DOHH2 (cell line): Measurements from ENCODE around the gene ELL2.

Experiments
- H3F3A ChIP-seq: fragments of 200-600 bp; sonication (generic), shearing (Covaris generic); 2 replicates; pipeline ENCODE4 v1.6.0; 2016; ENCODE audit warnings: antibody characterized with exemption, mild to moderate bottlenecking; ENCODE audit not compliant: control insufficient read depth, insufficient read depth
- H3K27ac ChIP-seq: fragments of 200-600 bp; sonication (generic); 2 replicates; pipeline ENCODE4 v1.5.1; 2014; ENCODE audit warnings: low read depth, mild to moderate bottlenecking, low read length, moderate library complexity
- H3K27me3 ChIP-seq: fragments of 200-600 bp; sonication (generic); 2 replicates; pipeline ENCODE4 v1.6.1; 2014; ENCODE audit warnings: mild to moderate bottlenecking, low read length, mixed read lengths; ENCODE audit not compliant: control insufficient read depth
- H3K36me3 ChIP-seq: fragments of 200-600 bp; sonication (generic); 2 replicates; pipeline ENCODE4 v1.6.1; 2014; ENCODE audit warnings: mild to moderate bottlenecking, low read length, moderate library complexity, mixed read lengths; ENCODE audit not compliant: control insufficient read depth
- H3K4me1 ChIP-seq: fragments of 200-600 bp; sonication (generic); 2 replicates; pipeline ENCODE4 v1.6.1; 2014; ENCODE audit warnings: mild to moderate bottlenecking, low read length, mixed read lengths; ENCODE audit not compliant: control insufficient read depth
- H3K4me2 ChIP-seq: fragments of 200-600 bp; sonication (generic); 2 replicates; pipeline ENCODE4 v1.6.0; 2014; ENCODE audit warnings: mild to moderate bottlenecking, low read length, moderate library complexity
- H3K4me3 ChIP-seq: fragments of 200-600 bp; sonication (generic); 2 replicates; pipeline ENCODE4 v1.5.1; 2014; ENCODE audit warnings: mild to moderate bottlenecking, low read length, mixed read lengths
- H3K79me2 ChIP-seq: fragments of 200-600 bp; sonication (generic); 2 replicates; pipeline ENCODE4 v1.6.1; 2014; ENCODE audit warnings: mild to moderate bottlenecking, low read length, mixed read lengths; ENCODE audit not compliant: control insufficient read depth
- H3K9me2 ChIP-seq: fragments of 200-600 bp; sonication (generic); replicated peaks from 2 replicates; pipeline ENCODE4 v1.6.1; 2014; ENCODE audit warnings: mild to moderate bottlenecking, low read length, mixed read lengths; ENCODE audit not compliant: control insufficient read depth
- H3K9me3 ChIP-seq: fragments of 200-600 bp; sonication (generic); 2 replicates; pipeline ENCODE4 v1.6.1; 2014; ENCODE audit warnings: antibody characterized with exemption, low read length, mixed read lengths; ENCODE audit not compliant: control insufficient read depth, insufficient read depth
- H4K20me1 ChIP-seq: fragments of 200-600 bp; sonication (generic); 2 replicates; pipeline ENCODE4 v1.6.0; 2014; ENCODE audit warnings: low read depth, mild to moderate bottlenecking, antibody characterized with exemption, low read length, moderate library complexity; ENCODE audit not compliant: control insufficient read depth, insufficient read depth
- EZH2phosphoT487 ChIP-seq: fragments of 200-600 bp; sonication (generic); IDR thresholded peaks from 2 replicates; pipeline ENCODE4 v1.6.1; 2017; ENCODE audit warnings: borderline replicate concordance, mild to moderate bottlenecking, antibody characterized with exemption, low read length, moderate library complexity, mixed read lengths
- TF ChIP-seq, protein P1 (sequence below): fragments of 200-600 bp; sonication (generic); IDR thresholded peaks from one replicate; pipeline ENCODE4 v1.5.1; 2014; ENCODE audit warnings: antibody characterized with exemption, mild to moderate bottlenecking, low read depth, low read length; ENCODE audit not compliant: poor library complexity, severe bottlenecking

Gene ELL2

DNA sequence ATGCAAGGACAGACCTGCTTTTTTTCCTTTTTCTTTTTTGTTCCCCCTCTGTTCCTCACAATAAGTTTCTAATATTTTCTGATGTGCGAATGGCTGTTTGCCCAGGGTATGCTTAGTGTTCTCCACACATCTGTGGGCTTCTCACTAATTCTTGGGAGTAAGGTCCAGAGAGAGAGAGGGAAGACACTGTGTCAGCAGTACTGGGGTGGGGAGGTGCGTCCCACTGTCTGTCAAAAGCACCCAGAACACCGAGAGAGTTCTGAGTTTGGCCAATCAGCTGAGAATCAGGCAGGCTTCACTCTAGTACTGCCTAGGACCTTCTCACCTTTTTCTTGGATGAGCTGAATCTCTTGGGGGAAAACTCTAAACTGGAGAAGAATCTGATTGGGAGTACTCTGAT is 61.8 kb downstream of the ELL2 start:
- no peak overlapping the region for H3K4me2 ChIP-seq
- no peaks in the 10 kb centered on the region for H3K79me2 ChIP-seq
- H3K4me3 ChIP-seq: no peak overlapping the region
- H3K9me2 ChIP-seq: no peaks in the 10 kb centered on the region
- H3K36me3 ChIP-seq: no peaks in the 10 kb centered on the region
- peaks cover 4% of the 10 kb centered on the region; the same call in 1 of the 2 replicates for H3K27me3 ChIP-seq
- no peak overlapping the region for H3K27ac ChIP-seq
- TF ChIP-seq, protein P1, sequence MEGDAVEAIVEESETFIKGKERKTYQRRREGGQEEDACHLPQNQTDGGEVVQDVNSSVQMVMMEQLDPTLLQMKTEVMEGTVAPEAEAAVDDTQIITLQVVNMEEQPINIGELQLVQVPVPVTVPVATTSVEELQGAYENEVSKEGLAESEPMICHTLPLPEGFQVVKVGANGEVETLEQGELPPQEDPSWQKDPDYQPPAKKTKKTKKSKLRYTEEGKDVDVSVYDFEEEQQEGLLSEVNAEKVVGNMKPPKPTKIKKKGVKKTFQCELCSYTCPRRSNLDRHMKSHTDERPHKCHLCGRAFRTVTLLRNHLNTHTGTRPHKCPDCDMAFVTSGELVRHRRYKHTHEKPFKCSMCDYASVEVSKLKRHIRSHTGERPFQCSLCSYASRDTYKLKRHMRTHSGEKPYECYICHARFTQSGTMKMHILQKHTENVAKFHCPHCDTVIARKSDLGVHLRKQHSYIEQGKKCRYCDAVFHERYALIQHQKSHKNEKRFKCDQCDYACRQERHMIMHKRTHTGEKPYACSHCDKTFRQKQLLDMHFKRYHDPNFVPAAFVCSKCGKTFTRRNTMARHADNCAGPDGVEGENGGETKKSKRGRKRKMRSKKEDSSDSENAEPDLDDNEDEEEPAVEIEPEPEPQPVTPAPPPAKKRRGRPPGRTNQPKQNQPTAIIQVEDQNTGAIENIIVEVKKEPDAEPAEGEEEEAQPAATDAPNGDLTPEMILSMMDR: no peak
- TF ChIP-seq EZH2phosphoT487: no peak
- no peaks in the 10 kb centered on the region for H3K4me1 ChIP-seq
- H3F3A ChIP-seq: no peaks in the 10 kb centered on the region
- no peaks in the 10 kb centered on the region for H4K20me1 ChIP-seq
- H3K9me3 ChIP-seq: no peaks in the 10 kb centered on the region

DNA sequence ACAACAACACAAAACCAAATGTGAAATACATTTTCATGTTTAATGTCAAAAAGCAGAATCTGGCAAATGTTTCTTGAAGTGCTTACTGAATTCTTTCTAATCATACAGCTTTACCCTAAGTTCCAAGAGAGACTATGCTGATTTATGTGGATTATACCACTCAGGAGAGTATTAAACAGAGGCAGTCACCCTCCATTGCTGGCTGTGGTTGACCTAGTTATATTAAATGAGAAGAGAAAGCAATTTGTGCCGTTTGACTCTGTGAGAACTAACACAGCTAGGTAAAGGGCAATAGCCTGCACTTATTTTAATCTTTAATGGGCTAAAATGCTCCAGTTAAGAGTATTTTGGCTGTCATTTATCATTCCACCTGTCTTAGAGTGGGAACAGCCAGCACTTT is 62.6 kb downstream of the ELL2 start:
- no peaks in the 10 kb centered on the region for H3K9me2 ChIP-seq
- no peaks in the 10 kb centered on the region for H4K20me1 ChIP-seq
- no peak overlapping the region for H3K27ac ChIP-seq
- H3K79me2 ChIP-seq: no peaks in the 10 kb centered on the region
- H3K4me1 ChIP-seq: no peaks in the 10 kb centered on the region
- no peaks in the 10 kb centered on the region for H3K36me3 ChIP-seq
- H3K4me3 ChIP-seq: no peak overlapping the region
- H3K27me3 ChIP-seq: peaks cover 4% of the 10 kb centered on the region; the same call in 1 of the 2 replicates
- TF ChIP-seq, protein P1: no peak
- TF ChIP-seq EZH2phosphoT487: no peak
- no peaks in the 10 kb centered on the region for H3K9me3 ChIP-seq
- no peaks in the 10 kb centered on the region for H3F3A ChIP-seq
- H3K4me2 ChIP-seq: no peak overlapping the region

DNA sequence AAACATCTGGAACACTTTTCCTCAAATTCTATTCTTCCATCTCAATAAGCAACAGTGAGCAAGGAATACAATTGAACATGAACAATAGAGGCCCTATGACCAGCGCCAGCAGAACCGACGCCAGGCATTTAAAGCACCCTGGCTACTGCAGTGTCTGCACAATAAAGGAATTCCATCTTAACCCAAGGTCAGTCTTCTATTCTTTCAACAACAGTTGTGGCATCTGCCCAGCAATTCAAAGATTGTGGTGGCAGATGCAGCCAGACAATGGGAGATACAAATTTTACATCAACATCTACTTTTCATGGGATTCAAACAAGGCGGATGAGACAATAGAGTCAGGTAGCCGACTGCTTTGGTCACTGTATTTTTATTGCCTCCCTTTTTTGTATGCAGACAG is 65.9 kb downstream of the ELL2 start:
- H4K20me1 ChIP-seq: no peaks in the 10 kb centered on the region
- H3K27me3 ChIP-seq: peaks cover 4% of the 10 kb centered on the region; the same call in 1 of the 2 replicates
- H3K27ac ChIP-seq: no peak overlapping the region
- no peaks in the 10 kb centered on the region for H3K79me2 ChIP-seq
- no peak overlapping the region for H3K4me3 ChIP-seq
- no peaks in the 10 kb centered on the region for H3K4me1 ChIP-seq
- no peaks in the 10 kb centered on the region for H3K9me3 ChIP-seq
- TF ChIP-seq, protein P1: no peak
- no peak for TF ChIP-seq EZH2phosphoT487
- no peaks in the 10 kb centered on the region for H3K9me2 ChIP-seq
- no peaks in the 10 kb centered on the region for H3F3A ChIP-seq
- H3K36me3 ChIP-seq: no peaks in the 10 kb centered on the region
- H3K4me2 ChIP-seq: no peak overlapping the region
